Lung (tissue), 12 donors: Measurements from ENCODE around the gene ACSL5. TPM values are rescaled to one million over a fixed set of nuclear protein-coding genes. Genes with fewer than 3 reads are reported as not detected.

Source experiments
- ATAC-seq: fragments of 200-7000 bp; cut with Tn5 transposase; one replicate; pipeline ENCODE4 v1.9.1; 2020; ENCODE audit warnings: moderate number of reproducible peaks; ENCODE audit not compliant: insufficient read depth, low FRiP score
- DNase-seq, 3 donors: peaks; one replicate each; pipeline ENCODE4 v3.0.0-alpha.2; 2013 to 2017
- H3K27ac ChIP-seq, 2 donors: one replicate each; pipeline ENCODE4 v1.5.1; 2013; ENCODE audit warnings: mild to moderate bottlenecking in 2 of 2, moderate library complexity in 2 of 2, control low read depth in 1 of 2, inconsistent platforms in 1 of 2, low read depth in 1 of 2, low read length in 1 of 2
- H3K27me3 ChIP-seq, 3 donors: one replicate each; pipeline ENCODE4 v1.5.1; 2013; ENCODE audit warnings: low read length in 2 of 3; ENCODE audit not compliant: control insufficient read depth in 3 of 3, insufficient read depth in 3 of 3
- H3K36me3 ChIP-seq, 4 donors: one replicate each; pipeline ENCODE4 v1.5.1; 2013; ENCODE audit warnings: low read length in 4 of 4, mild to moderate bottlenecking in 1 of 4, moderate library complexity in 1 of 4; ENCODE audit not compliant: control insufficient read depth in 4 of 4, insufficient read depth in 4 of 4
- H3K4me1 ChIP-seq, 5 donors: one replicate each; pipeline ENCODE4 v1.5.1; 2013; ENCODE audit warnings: low read length in 5 of 5, mild to moderate bottlenecking in 2 of 5, moderate library complexity in 1 of 5; ENCODE audit not compliant: control insufficient read depth in 5 of 5, insufficient read depth in 5 of 5
- H3K4me3 ChIP-seq: one replicate; pipeline ENCODE4 v1.5.1; 2013; ENCODE audit warnings: mild to moderate bottlenecking, control low read depth, moderate library complexity
- H3K9ac ChIP-seq, 2 donors: one replicate each; pipeline ENCODE4 v1.5.1; 2013; ENCODE audit warnings: low read length in 2 of 2, control low read depth in 1 of 2; ENCODE audit not compliant: insufficient read depth in 1 of 2
- H3K9me3 ChIP-seq, 4 donors: one replicate each; pipeline ENCODE4 v1.5.1; 2013; ENCODE audit warnings: low read length in 3 of 4, mild to moderate bottlenecking in 1 of 4, moderate library complexity in 1 of 4; ENCODE audit not compliant: control insufficient read depth in 4 of 4, insufficient read depth in 3 of 4
- CTCF ChIP-seq: IDR thresholded peaks from 2 replicates; pipeline ENCODE4 v1.5.1; 2012; ENCODE audit warnings: mild to moderate bottlenecking; ENCODE audit errors: control extremely low read depth, extremely low read depth
- WGBS, 2 donors: extraction: QIAGEN DNeasy Blood & Tissue Kit; methylation state at CpG; one replicate each; pipeline ENCODE4 v1.1.7; 2013; 5-methylcytosine and 5-hydroxymethylcytosine counted together
- polyA plus RNA-seq, 2 donors: library from polyadenylated mRNA; stranded (reverse); fragments of 200-250 nt; gene quantifications; one replicate each; pipeline ENCODE4 v1.2.1, GENCODE V29; 2013
- total RNA-seq, 2 donors: library from RNA; depleted of rRNA in 1 of 2; stranded (reverse); fragments of >200 nt in 1 of 2; gene quantifications; one replicate each; pipeline ENCODE4 v1.2.1, GENCODE V29; 2014 to 2021
- donor health status: control.
- donor health status: control.
- donor health status: Bipolar disorder and iron deficiency.
- donor health status: healthy.
- donor health status: DM: yes; HTN: yes; CAD: no.

ACSL5 gene
- total and polyA plus RNA-seq, 4 donors = 46.1 to 71.0 (median 62.3) TPM

GRCh38 chr10:112409755-112410154 lies 35.8 kb downstream of the ACSL5 start:
- DNase-seq = no peak
- no peaks in the 10 kb centered on the region for H3K27me3 ChIP-seq
- peaks cover 0 to 30% (median 1%) of the 10 kb centered on the region in 4 donors for H3K36me3 ChIP-seq
- no peaks in the 10 kb centered on the region for H3K4me1 ChIP-seq
- 75 to 82% methylated on average over 4 of the region's 4 CpGs for WGBS, 2 donors
- H3K9me3 ChIP-seq = no peaks in the 10 kb centered on the region
- no peak overlapping the region for H3K4me3 ChIP-seq
- no peak overlapping the region for H3K9ac ChIP-seq
- no peak for ATAC-seq
- no peak for TF ChIP-seq CTCF
- no peak overlapping the region for H3K27ac ChIP-seq

GRCh38 chr10:112412696-112413095 lies 38.8 kb downstream of the ACSL5 start:
- Histone ChIP-seq H3K4me1 (no peaks in the 10 kb centered on the region), H3K9ac (no peak overlapping the region), H3K27me3 (no peaks in the 10 kb centered on the region), H3K27ac (no peak overlapping the region), H3K4me3 (no peak overlapping the region), H3K9me3 (no peaks in the 10 kb centered on the region), H3K36me3 (peaks cover 0 to 33% (median 0%) of the 10 kb centered on the region in 4 donors)
- DNase-seq (no peak), ATAC-seq (no peak)
- no peak for TF ChIP-seq CTCF
- WGBS, 2 donors = 96 to 99% methylated on average over 2 of the region's 2 CpGs

GRCh38 chr10:112421731-112422130 lies 47.8 kb downstream of the ACSL5 start:
- 91 to 96% methylated on average over 3 of the region's 3 CpGs for WGBS, 2 donors
- H3K4me1 ChIP-seq = no peaks in the 10 kb centered on the region
- no peak overlapping the region for H3K4me3 ChIP-seq
- H3K27ac ChIP-seq = no peak overlapping the region
- no peak for TF ChIP-seq CTCF
- ATAC-seq (no peak), DNase-seq (no peak)
- H3K36me3 ChIP-seq = peaks cover 0 to 32% (median 2%) of the 10 kb centered on the region in 4 donors
- no peaks in the 10 kb centered on the region for H3K9me3 ChIP-seq
- no peaks in the 10 kb centered on the region for H3K27me3 ChIP-seq
- no peak overlapping the region for H3K9ac ChIP-seq

- peaks cover 0 to 40% (median 8%) of the 10 kb centered on the region in 4 donors for H3K36me3 ChIP-seq
- no peak overlapping the region for H3K4me3 ChIP-seq
- no peak for ATAC-seq
These were observed 50.7 kb downstream of the ACSL5 start for GRCh38 chr10:112424651-112425050.

More at GRCh38 chr10:112424651-112425050, 50.7 kb downstream of the ACSL5 start:
- 78 to 93% methylated on average over 2 of the region's 2 CpGs for WGBS, 2 donors
- no peaks in the 10 kb centered on the region for H3K9me3 ChIP-seq
- H3K27me3 ChIP-seq = no peaks in the 10 kb centered on the region
- TF ChIP-seq CTCF = no peak
- H3K9ac ChIP-seq = no peak overlapping the region
- DNase-seq = no peak
- no peak overlapping the region for H3K27ac ChIP-seq
- no peaks in the 10 kb centered on the region for H3K4me1 ChIP-seq
